IMR-90 (cell line): ENCODE measurements around the gene URAD. TPM values are rescaled to one million over a fixed set of nuclear protein-coding genes. Genes with fewer than 3 reads are reported as not detected.

Source experiments
- ATAC-seq: fragments of 200-7000 bp; cut with Tn5 transposase; 2 replicates; pipeline ENCODE4 v1.9.1; 2020; ENCODE audit warnings: low read depth, mild to moderate bottlenecking, moderate library complexity
- BruUV-seq: library from RNA; stranded (reverse); fragments of 400-500 nt; replicated peaks from 2 replicates; lab custom pipeline; 2021; lab: Mats Ljungman, UMichigan
- CTCF ChIA-PET: fragments of 300-600 bp; formaldehyde crosslinking; extraction: SDS; loops from one replicate; lab custom pipeline; 2021; ENCODE audit warnings: antibody characterized with exemption; lab: Yijun Ruan, JAX
- POLR2A ChIA-PET: fragments of 300-600 bp; sonication (Branson Sonifier 250); formaldehyde crosslinking; loops from one replicate; lab custom pipeline; 2022; ENCODE audit warnings: antibody characterized with exemption; ENCODE audit not compliant: unreplicated experiment; lab: Charles Lee
- DNase-seq: peaks from one replicate; pipeline ENCODE4 v3.0.0; 2013
- H2AFZ ChIP-seq: replicated peaks from 2 replicates; pipeline ENCODE3; 2013; ENCODE audit warnings: low read length, mild to moderate bottlenecking; ENCODE audit not compliant: poor library complexity
- H2AK5ac ChIP-seq: 2 replicates; pipeline ENCODE4 v1.6.1; 2013; ENCODE audit warnings: low read depth, low read length, inconsistent platforms
- H2AK9ac ChIP-seq: replicated peaks from 2 replicates; pipeline ENCODE3; 2013; ENCODE audit warnings: mild to moderate bottlenecking, low read depth, low read length, moderate library complexity; ENCODE audit not compliant: poor library complexity
- H2BK120ac ChIP-seq: 2 replicates; pipeline ENCODE4 v1.6.1; 2013; ENCODE audit warnings: low read depth, low read length, inconsistent platforms
- H2BK15ac ChIP-seq: 3 replicates; pipeline ENCODE4 v1.6.1; 2013; ENCODE audit warnings: low read depth, low read length, inconsistent platforms
- H2BK20ac ChIP-seq: 2 replicates; pipeline ENCODE4 v1.6.1; 2013; ENCODE audit warnings: low read depth, mild to moderate bottlenecking, inconsistent platforms, low read length, moderate library complexity
- H2BK5ac ChIP-seq: 2 replicates; pipeline ENCODE4 v1.6.1; 2013; ENCODE audit warnings: mild to moderate bottlenecking, low read depth, low read length, inconsistent platforms; ENCODE audit not compliant: poor library complexity, severe bottlenecking
- H3K14ac ChIP-seq: replicated peaks from 2 replicates; pipeline ENCODE4 v1.6.1; 2013; ENCODE audit warnings: low read depth, low read length, inconsistent platforms
- H3K18ac ChIP-seq: 2 replicates; pipeline ENCODE4 v1.6.1; 2013; ENCODE audit warnings: low read depth, low read length, control low read depth
- H3K23ac ChIP-seq: 2 replicates; pipeline ENCODE4 v1.6.1; 2013; ENCODE audit warnings: low read depth, low read length, inconsistent platforms
- H3K27ac ChIP-seq: 2 replicates; pipeline ENCODE4 v1.5.1; 2013; ENCODE audit warnings: mild to moderate bottlenecking, control low read depth, low read length; ENCODE audit not compliant: insufficient read depth
- H3K27me3 ChIP-seq: 2 replicates; pipeline ENCODE4 v1.6.1; 2013; ENCODE audit warnings: low read length; ENCODE audit not compliant: control insufficient read depth, insufficient read depth
- H3K36me3 ChIP-seq: 2 replicates; pipeline ENCODE4 v1.6.1; 2013; ENCODE audit warnings: low read length, mixed read lengths; ENCODE audit not compliant: control insufficient read depth, insufficient read depth
- H3K4ac ChIP-seq: 2 replicates; pipeline ENCODE4 v1.6.1; 2013; ENCODE audit warnings: low read depth, low read length, inconsistent platforms
- H3K4me1 ChIP-seq: 2 replicates; pipeline ENCODE4 v1.6.1; 2013; ENCODE audit warnings: low read length, mixed read lengths; ENCODE audit not compliant: control insufficient read depth, insufficient read depth
- H3K4me2 ChIP-seq: 2 replicates; pipeline ENCODE4 v1.6.1; 2013; ENCODE audit warnings: low read depth, mild to moderate bottlenecking, control low read depth, low read length, moderate library complexity
- H3K4me3 ChIP-seq: 2 replicates; pipeline ENCODE4 v1.5.1; 2013; ENCODE audit warnings: low read depth, mild to moderate bottlenecking, control low read depth, low read length, moderate library complexity; ENCODE audit not compliant: insufficient read depth
- H3K56ac ChIP-seq: 2 replicates; pipeline ENCODE4 v1.6.1; 2013; ENCODE audit warnings: low read length, inconsistent platforms; ENCODE audit not compliant: insufficient read depth; ENCODE audit errors: extremely low read depth
- H3K79me1 ChIP-seq, 2 experiments: 2 replicates each; pipeline ENCODE4 v1.6.1; 2013; ENCODE audit warnings: low read length in 2 of 2, inconsistent platforms in 1 of 2, low read depth in 1 of 2
- H3K9ac ChIP-seq: 2 replicates; pipeline ENCODE4 v1.6.1; 2013; ENCODE audit warnings: low read depth, low read length, control low read depth
- H3K9me1 ChIP-seq: 2 replicates; pipeline ENCODE4 v1.6.1; 2013; ENCODE audit warnings: low read length, inconsistent platforms; ENCODE audit not compliant: insufficient read depth
- H3K9me3 ChIP-seq: 2 replicates; pipeline ENCODE4 v1.6.1; 2013; ENCODE audit warnings: low read length; ENCODE audit not compliant: control insufficient read depth, insufficient read depth
- H4K20me1 ChIP-seq: 2 replicates; pipeline ENCODE4 v1.6.1; 2013; ENCODE audit warnings: low read length, inconsistent platforms; ENCODE audit not compliant: insufficient read depth
- H4K5ac ChIP-seq: 2 replicates; pipeline ENCODE4 v1.6.1; 2013; ENCODE audit warnings: mild to moderate bottlenecking, low read depth, low read length, control low read depth
- H4K8ac ChIP-seq, 2 experiments: 2 replicates each; pipeline ENCODE4 v1.6.1; 2013; ENCODE audit warnings: low read depth in 2 of 2, low read length in 2 of 2, control low read depth in 1 of 2, inconsistent platforms in 1 of 2
- H4K91ac ChIP-seq: 2 replicates; pipeline ENCODE4 v1.6.1; 2013; ENCODE audit warnings: low read depth, low read length, inconsistent platforms; ENCODE audit not compliant: insufficient read depth
- MAFK ChIP-seq: IDR thresholded peaks from 2 replicates; pipeline ENCODE4 v1.6.1; 2012; ENCODE audit warnings: low read depth, low read length, improper control_type of control experiment
- WGBS, 2 experiments: methylation state at CpG; one replicate each; pipeline versions ENCODE4 v1.1.5 to v1.1.7; 2013; ENCODE audit warnings: missing lambda C conversion rate in 2 of 2; ENCODE audit not compliant: insufficient read length in 1 of 2; ENCODE audit errors: extremely low coverage in 2 of 2; 5-methylcytosine and 5-hydroxymethylcytosine counted together
- dilution Hi-C: fragments of 300-500 bp; cut with HindIII; formaldehyde crosslinking; loops from one replicate; pipeline ENCODE4 v1.14.3; 2018; ENCODE audit warnings: low sequenced_read_pairs; ENCODE audit not compliant: unreplicated experiment
- in situ Hi-C: fragments of 300-500 bp; cut with MboI; formaldehyde crosslinking; loops from 3 replicates; pipeline ENCODE4 v1.14.3; 2019; ENCODE audit warnings: low sequenced_read_pairs, inconsistent platforms, mixed read lengths
- intact Hi-C: fragments of 100-400 bp; cut with micrococcal nuclease; formaldehyde crosslinking; loops from 2 replicates; pipeline ENCODE4 v1.10.0; 2022
- polyA plus RNA-seq, 3 experiments: library from polyadenylated mRNA; depleted of rRNA; stranded (reverse); fragments of >200 nt; gene quantifications; 2 replicates each; pipeline ENCODE4 v1.2.3, GENCODE V29; 2012; ENCODE audit warnings: low replicate concordance in 1 of 3
- total RNA-seq: library from RNA; depleted of rRNA; stranded (reverse); fragments of >200 nt; gene quantifications from 2 replicates; pipeline ENCODE4 v1.2.3, GENCODE V29; 2012
- TF ChIP-seq, protein P1 (sequence below): fragments of 150-350 bp; IDR thresholded peaks from 2 replicates; pipeline ENCODE4 v1.6.1; 2016; ENCODE audit warnings: low read depth, mild to moderate bottlenecking, low read length, moderate library complexity, borderline replicate concordance

The URAD gene
- total and polyA plus RNA-seq, 2 of the 4 experiments (the other 2 are of a cell fraction), result not detected

- H3K4me3 ChIP-seq, result no peak overlapping the region
- H3K4me1 ChIP-seq, result no peaks in the 10 kb centered on the region; the same call in 1 of the 2 replicates
- no TSS peak for BruUV-seq
- H4K5ac ChIP-seq, result no peak overlapping the region
- H2BK120ac ChIP-seq, result no peak overlapping the region
- H3K9me3 ChIP-seq, result no peaks in the 10 kb centered on the region; the same call in 1 of the 2 replicates
- H3K79me1 ChIP-seq, result no peaks in the 10 kb centered on the region
- H3K18ac ChIP-seq, result no peak overlapping the region
- in situ Hi-C loops, result loop anchor here (25.0 kb wide), 1 partner anchor 441 kb away; no protein-coding TSS in a partner anchor
- H3K23ac ChIP-seq, result no peak overlapping the region
- peaks cover 91% of the 10 kb centered on the region for H3K27me3 ChIP-seq
- TF ChIP-seq, protein P1, sequence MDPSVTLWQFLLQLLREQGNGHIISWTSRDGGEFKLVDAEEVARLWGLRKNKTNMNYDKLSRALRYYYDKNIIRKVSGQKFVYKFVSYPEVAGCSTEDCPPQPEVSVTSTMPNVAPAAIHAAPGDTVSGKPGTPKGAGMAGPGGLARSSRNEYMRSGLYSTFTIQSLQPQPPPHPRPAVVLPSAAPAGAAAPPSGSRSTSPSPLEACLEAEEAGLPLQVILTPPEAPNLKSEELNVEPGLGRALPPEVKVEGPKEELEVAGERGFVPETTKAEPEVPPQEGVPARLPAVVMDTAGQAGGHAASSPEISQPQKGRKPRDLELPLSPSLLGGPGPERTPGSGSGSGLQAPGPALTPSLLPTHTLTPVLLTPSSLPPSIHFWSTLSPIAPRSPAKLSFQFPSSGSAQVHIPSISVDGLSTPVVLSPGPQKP, result no peak
- TF ChIP-seq MAFK, result no peak
- no peak overlapping the region for H3K4me2 ChIP-seq
- no peak for ATAC-seq
- CTCF ChIA-PET, result no interaction called here
- no peaks in the 10 kb centered on the region; the same call in 1 of the 2 replicates for H3K9me1 ChIP-seq
- dilution Hi-C loops, result no loop called here
- no peak overlapping the region for H4K8ac ChIP-seq
- H3K56ac ChIP-seq, result no peak overlapping the region
- no peak for DNase-seq
- H2AFZ ChIP-seq, result no peak overlapping the region
- no peak overlapping the region for H4K91ac ChIP-seq
- no peak overlapping the region for H3K27ac ChIP-seq
- no peak overlapping the region for H2BK5ac ChIP-seq
- H3K4ac ChIP-seq, result no peak overlapping the region
- no peak overlapping the region for H2BK20ac ChIP-seq
- no peak overlapping the region for H3K14ac ChIP-seq
- no peak overlapping the region for H2AK5ac ChIP-seq
- 10% methylated on average over 2 of the region's 65 CpGs; no CpG with 5 or more reads in 1 of the 2 experiments for WGBS, 2 experiments
- no peaks in the 10 kb centered on the region for H3K36me3 ChIP-seq
- H2BK15ac ChIP-seq, result no peak overlapping the region
- H3K9ac ChIP-seq, result no peak overlapping the region
- no peaks in the 10 kb centered on the region; the same call in 1 of the 2 replicates for H4K20me1 ChIP-seq
- intact Hi-C loops, result no loop called here
- POLR2A ChIA-PET, result no interaction called here
- H2AK9ac ChIP-seq, result no peak overlapping the region
Observed at GRCh38 chr13:27978301-27978968, 10.1 kb downstream of the URAD start.
